Psoas muscle (tissue), 8 donors: Measurements from ENCODE around the gene TTC24. TPM values are rescaled to one million over a fixed set of nuclear protein-coding genes. Genes with fewer than 3 reads are reported as not detected.

ENCODE experiments used
- ATAC-seq, 4 donors: fragments of 200-7000 bp; cut with Tn5 transposase; one replicate each; pipeline ENCODE4 v1.9.1; 2020; ENCODE audit warnings: moderate library complexity in 3 of 4, mild to moderate bottlenecking in 2 of 4
- DNase-seq, 2 donors: peaks; one replicate each; pipeline ENCODE4 v3.0.0-alpha.2; 2020
- H3K27ac ChIP-seq: fragments of 200-600 bp; one replicate; pipeline ENCODE4 v1.8.0; 2022
- H3K27me3 ChIP-seq, 3 donors: fragments of 200-600 bp in 1 of 3; one replicate each; pipeline versions ENCODE4 v1.6.1 to v1.8.0; 2013 to 2022; ENCODE audit warnings: low read length in 2 of 3, mild to moderate bottlenecking in 2 of 3, moderate library complexity in 1 of 3; ENCODE audit not compliant: insufficient read depth in 3 of 3
- H3K36me3 ChIP-seq, 2 donors: fragments of 200-600 bp in 1 of 2; one replicate each; pipeline versions ENCODE4 v1.6.1 to v1.8.0; 2013 to 2022; ENCODE audit warnings: low read depth in 1 of 2, mild to moderate bottlenecking in 1 of 2, moderate library complexity in 1 of 2; ENCODE audit not compliant: insufficient read depth in 1 of 2
- H3K4me1 ChIP-seq: fragments of 200-600 bp; one replicate; pipeline ENCODE4 v1.8.0; 2022
- H3K4me3 ChIP-seq: fragments of 200-600 bp; one replicate; pipeline ENCODE4 v1.8.0; 2022; ENCODE audit warnings: mild to moderate bottlenecking
- H3K9me3 ChIP-seq: fragments of 200-600 bp; one replicate; pipeline ENCODE4 v1.8.0; 2022
- WGBS, 3 donors: extraction: QIAGEN DNeasy Blood & Tissue Kit; methylation state at CpG; one replicate each; pipeline versions ENCODE4 v1.1.6 to v1.1.7; 2013; 5-methylcytosine and 5-hydroxymethylcytosine counted together
- intact Hi-C, 2 donors: fragments of 100-400 bp; cut with DNase I; formaldehyde crosslinking; loops; one replicate each; pipeline versions ENCODE4 v1.11.0 to v1.14.2; 2022
- polyA plus RNA-seq, 3 donors: library from polyadenylated mRNA; stranded (reverse); fragments of 200-250 nt; gene quantifications; one replicate each; pipeline ENCODE4 v1.2.3, GENCODE V29; 2013
- total RNA-seq, 4 donors: library from RNA; stranded (reverse); fragmentation: NEBNext Ultra II Directional in 2 of 4; extraction: Animal tissue kit (Norgen Biotek cat#: 25700) in 2 of 4; gene quantifications; one replicate each; pipeline versions ENCODE4 v1.2.1 to v1.2.4, GENCODE V29; 2021 to 2023
- TF ChIP-seq, protein P1 (sequence below): fragments of 200-600 bp; IDR thresholded peaks from one replicate; pipeline ENCODE4 v1.8.0; 2022; ENCODE audit warnings: antibody characterized with exemption
- donor health status: healthy with polysubstance abuse.
- donor health status: DM: no; HTN: no; CAD: no; lungs with moderate emphysema.
- donor health status: Bipolar disorder and iron deficiency.
- donor health status: healthy.
- donor health status: DM: yes; HTN: yes; CAD: no.
- donor health status: DM: no; HTN: no; CAD: no.
- donor health status: DM: no; HTN: no; CAD: no.
- donor health status: DM: yes; HTN: yes; CAD: no.

Gene TTC24
- total and polyA plus RNA-seq, 7 donors: 0.12 to 0.69 (median 0.13) TPM; not detected in 4

DNA sequence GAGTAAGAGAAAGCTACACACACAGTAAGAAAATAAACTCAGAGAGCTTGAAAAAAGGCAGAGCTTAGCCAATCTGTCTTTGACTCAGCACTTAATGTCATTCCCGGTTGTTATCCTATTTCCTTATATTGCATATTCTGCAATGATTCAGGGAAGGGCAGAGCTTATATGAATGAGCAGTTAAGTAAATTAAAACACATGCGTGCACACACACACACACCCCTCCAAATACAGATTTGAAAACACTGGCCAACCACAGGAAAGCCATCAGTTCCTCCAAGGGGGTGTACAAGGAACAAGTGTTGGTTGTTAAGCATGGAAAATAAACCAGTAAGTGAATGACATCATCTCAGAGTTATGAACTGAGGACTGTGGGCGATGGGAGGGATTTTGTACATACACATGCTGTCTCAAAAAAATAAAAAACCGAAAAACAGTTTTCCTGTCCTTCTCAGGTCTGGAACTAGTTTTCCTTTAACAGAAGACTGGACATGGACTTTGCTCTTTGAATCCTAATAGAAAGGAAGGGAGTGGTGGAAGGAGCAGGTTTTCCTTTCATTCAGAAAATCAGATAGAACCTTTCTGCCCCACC is 8.2 kb upstream of the TTC24 start:
- H3K9me3 ChIP-seq: no peaks in the 10 kb centered on the region
- intact Hi-C loops: no loop called here
- 8 to 10% (median 10%) methylated on average over 4 of the region's 4 CpGs for WGBS, 3 donors
- H3K27me3 ChIP-seq: peaks cover 0 to 4% (median 0%) of the 10 kb centered on the region in 3 donors
- no peak for DNase-seq
- no peak for ATAC-seq
- H3K36me3 ChIP-seq: no peaks in the 10 kb centered on the region
- H3K4me3 ChIP-seq: no peak overlapping the region
- H3K4me1 ChIP-seq: peaks cover 6% of the 10 kb centered on the region
- H3K27ac ChIP-seq: no peak overlapping the region
- TF ChIP-seq, protein P1, sequence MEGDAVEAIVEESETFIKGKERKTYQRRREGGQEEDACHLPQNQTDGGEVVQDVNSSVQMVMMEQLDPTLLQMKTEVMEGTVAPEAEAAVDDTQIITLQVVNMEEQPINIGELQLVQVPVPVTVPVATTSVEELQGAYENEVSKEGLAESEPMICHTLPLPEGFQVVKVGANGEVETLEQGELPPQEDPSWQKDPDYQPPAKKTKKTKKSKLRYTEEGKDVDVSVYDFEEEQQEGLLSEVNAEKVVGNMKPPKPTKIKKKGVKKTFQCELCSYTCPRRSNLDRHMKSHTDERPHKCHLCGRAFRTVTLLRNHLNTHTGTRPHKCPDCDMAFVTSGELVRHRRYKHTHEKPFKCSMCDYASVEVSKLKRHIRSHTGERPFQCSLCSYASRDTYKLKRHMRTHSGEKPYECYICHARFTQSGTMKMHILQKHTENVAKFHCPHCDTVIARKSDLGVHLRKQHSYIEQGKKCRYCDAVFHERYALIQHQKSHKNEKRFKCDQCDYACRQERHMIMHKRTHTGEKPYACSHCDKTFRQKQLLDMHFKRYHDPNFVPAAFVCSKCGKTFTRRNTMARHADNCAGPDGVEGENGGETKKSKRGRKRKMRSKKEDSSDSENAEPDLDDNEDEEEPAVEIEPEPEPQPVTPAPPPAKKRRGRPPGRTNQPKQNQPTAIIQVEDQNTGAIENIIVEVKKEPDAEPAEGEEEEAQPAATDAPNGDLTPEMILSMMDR: no peak

- Histone ChIP-seq H3K27ac (no peak within 1 kb of the TSS), H3K4me3 (peak within 1 kb of the TSS; percentile 67), H3K4me1 (peaks cover 6% of the 10 kb centered on the region), H3K9me3 (no peaks in the 10 kb centered on the region), H3K27me3 (peaks cover 0 to 4% (median 0%) of the 10 kb centered on the region in 3 donors), H3K36me3 (no peaks in the 10 kb centered on the region)
- ATAC-seq (peak; percentile 94 to 99 (median 96)), DNase-seq (peak; percentile 85 to 93)
- TF ChIP-seq, protein P1: no peak
- intact Hi-C loops: no loop called here
- 1% methylated on average over 37 to 38 of the region's 38 CpGs for WGBS, 3 donors
Measured at GRCh38 chr1:156571919-156572662, 7.4 kb upstream of the TTC24 start, which contains the start of gene IQGAP3. TSS of gene IQGAP3 (minus strand) at chr1:156572565. CDS start at chr1:156572529, 36 bp downstream.

DNA sequence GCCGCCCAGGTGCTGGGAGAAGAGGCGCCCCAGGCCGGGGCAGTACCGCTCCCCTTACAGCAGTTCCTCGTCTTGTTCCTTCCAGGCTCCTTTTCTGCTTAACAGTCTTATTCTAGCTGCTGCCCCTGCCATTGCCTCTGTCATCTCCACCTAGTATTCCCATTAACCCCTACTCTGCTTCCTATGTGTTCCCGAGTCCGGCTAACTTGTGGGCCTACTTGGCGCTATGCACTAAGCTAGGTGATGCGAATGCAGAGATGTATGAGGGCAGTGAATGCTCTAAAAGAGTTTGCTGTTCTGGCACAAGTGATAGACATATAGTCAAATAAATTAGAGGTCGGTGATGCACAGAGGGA is 6.9 kb upstream of the TTC24 start:
- DNase-seq (no peak), ATAC-seq (no peak)
- Histone ChIP-seq H3K4me3 (peak overlapping the region; percentile 67), H3K4me1 (peaks cover 6% of the 10 kb centered on the region), H3K9me3 (no peaks in the 10 kb centered on the region), H3K36me3 (no peaks in the 10 kb centered on the region), H3K27ac (no peak overlapping the region), H3K27me3 (peaks cover 0 to 4% (median 0%) of the 10 kb centered on the region in 3 donors)
- TF ChIP-seq, protein P1: no peak
- intact Hi-C loops: no loop called here
- WGBS, 3 donors: 26 to 30% (median 27%) methylated on average over 10 of the region's 10 CpGs

GRCh38 chr1:156574039-156574633 is 5.4 kb upstream of the TTC24 start:
- H3K4me3 ChIP-seq: no peak overlapping the region
- no peak overlapping the region for H3K27ac ChIP-seq
- intact Hi-C loops: no loop called here
- 37 to 50% (median 41%) methylated on average over 2 of the region's 2 CpGs for WGBS, 3 donors
- no peaks in the 10 kb centered on the region for H3K9me3 ChIP-seq
- H3K4me1 ChIP-seq: peaks cover 6% of the 10 kb centered on the region
- no peaks in the 10 kb centered on the region for H3K36me3 ChIP-seq
- peaks cover 0 to 4% (median 0%) of the 10 kb centered on the region in 3 donors for H3K27me3 ChIP-seq
- TF ChIP-seq, protein P1: no peak
- ATAC-seq: no peak
- no peak for DNase-seq
